Stimulated activated CD8-positive, alpha-beta memory T cell treated with anti-CD3 and anti-CD28 coated beads, Interleukin-12 subunit alpha, Interleukin-12 subunit beta, amount 100 ng/mL, for 24 hours (primary cell): ENCODE results near the gene BBIP1.

Experiments
- DNase-seq: peaks from one replicate; pipeline ENCODE4 v3.0.0-alpha.2; 2020; ENCODE audit errors: extremely low read depth

Gene BBIP1

DNA sequence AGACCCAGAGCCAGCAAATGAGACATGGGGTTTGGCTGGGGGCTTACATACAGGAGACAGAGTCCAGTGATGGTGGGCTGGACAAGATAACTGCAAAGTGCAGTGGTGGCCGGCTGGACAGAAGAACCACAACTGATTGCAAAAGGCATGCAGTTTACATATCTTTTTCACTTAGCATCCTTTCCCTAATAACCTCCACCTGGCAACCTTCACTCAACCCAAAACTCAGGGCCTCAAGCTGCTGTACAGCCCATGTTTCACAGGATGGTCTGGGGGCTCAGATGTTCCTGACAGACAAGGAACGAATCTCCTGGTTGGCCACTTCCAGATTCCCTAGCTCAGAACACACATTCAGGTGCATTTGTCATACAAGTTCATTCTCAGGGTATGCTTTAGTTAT lies 55.0 kb downstream of the BBIP1 start:
- DNase-seq: no peak

DNA sequence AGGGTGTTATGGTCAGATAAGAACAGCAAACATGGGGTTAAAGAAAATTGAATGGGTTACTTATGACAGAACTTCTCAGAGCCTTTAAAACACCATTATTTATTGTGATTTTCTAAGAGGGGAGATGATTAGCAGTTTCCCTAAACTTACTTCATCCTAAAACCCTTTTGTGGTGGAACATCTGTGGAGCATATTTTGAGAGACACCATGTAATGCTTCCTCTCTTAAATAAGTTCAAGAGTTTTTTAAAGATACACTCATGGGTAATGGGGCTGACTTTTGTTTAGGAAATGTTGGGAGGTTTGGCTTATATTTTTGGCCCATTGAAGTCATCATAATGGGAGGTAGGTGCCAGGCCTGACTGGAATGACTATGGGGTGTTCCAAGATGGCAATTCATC lies 55.6 kb downstream of the BBIP1 start:
- DNase-seq: no peak

DNA sequence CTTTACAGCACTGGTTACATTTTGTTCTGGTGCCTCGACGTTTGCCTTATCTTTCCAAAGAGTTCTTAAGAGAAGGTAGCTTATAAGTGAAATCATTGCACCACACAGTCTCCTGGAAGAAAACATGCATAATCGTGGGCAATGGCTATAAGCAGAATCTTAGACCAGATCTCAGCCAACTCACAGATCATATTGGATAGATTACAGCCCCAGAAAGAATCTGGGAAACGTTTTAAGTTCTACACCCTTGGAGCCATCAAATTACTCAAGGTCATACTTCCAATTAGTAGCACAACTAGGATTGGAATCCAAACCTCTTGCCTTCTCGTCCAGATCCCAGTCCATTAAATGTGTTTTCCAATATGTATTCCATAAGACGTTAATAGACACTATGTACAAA lies 56.0 kb downstream of the BBIP1 start:
- no peak for DNase-seq

DNA sequence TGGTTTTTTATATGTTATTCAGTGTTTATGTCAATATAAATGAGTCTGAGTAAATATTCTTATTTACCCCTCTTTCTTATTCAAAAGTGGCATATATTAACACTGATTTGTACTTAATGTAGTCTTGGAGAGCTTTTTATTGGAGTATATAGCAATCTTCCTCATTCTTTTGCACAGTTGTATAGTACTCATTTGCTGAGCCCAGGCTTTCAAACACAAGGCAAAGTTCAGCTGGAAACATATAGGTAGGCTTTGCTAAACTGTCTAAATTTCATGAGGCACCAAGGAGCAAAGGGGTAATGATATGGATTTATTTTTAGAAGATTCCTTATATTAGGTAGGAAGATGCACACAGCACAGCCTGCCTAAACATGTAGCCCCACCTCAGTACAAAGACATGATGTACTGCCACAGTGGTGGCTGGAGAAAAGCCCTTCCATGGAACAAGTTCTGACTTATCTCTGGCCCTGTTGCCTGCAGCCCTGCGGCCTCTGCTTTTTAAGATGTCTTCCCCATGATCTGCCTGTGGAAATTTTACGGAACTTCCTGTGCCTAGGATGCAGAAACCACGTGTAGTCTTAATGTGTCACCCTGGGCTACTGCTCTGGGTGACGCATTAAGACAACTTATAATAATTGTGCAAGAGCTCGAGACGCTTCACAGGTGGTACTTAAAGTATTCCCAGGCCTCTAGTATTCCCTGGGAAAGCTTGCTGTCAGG lies 56.9 kb downstream of the BBIP1 start:
- DNase-seq: no peak

DNA sequence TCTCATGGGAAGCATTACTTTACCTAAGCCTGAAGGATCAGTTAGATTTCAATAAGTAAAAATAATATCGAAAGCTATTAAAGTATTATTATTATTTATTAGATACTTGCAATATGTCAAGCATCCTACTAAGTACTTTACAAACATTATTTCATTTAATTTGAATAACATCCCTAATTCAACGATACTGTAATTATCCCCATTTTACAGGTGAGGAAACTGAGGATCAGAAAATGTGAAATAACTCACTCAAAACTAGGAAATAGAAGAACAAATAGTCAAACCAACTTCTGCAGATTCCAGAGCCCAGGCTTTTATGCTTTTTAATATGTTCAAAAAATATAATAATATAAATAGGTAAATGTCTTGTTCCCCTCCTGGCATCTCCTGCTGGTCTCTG lies 57.5 kb downstream of the BBIP1 start:
- no peak for DNase-seq

DNA sequence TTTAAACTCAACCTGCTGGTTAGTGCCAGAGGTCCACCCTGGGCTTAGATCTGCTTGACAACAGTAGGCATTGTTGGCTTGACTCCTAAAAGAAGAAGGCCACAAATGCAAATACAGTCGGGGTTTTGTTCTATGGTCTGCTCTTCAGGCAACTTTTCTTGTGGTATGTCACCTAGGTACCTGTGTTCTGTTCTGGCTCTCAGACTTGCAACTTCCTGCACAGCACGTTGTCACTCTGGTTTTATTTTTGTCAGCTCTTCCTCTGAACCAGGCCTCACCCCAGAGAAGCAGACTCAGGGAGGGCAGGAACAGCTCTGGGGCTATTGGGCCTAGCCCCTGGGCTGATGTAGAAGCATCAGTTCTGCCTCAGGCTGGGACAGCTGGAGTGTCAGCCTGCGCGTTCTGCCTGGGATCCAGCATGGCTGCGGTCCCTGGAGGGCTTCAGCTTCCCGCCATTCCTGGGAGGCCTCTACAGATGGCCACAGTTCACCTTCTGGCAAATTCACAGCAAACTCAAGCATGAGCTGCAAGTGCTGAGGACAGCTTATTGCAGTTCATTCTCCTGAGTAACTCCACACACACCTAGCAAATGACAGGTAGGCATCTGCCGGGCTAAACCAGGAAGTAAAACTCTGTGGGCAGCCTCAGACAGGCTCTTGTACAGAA lies 58.3 kb downstream of the BBIP1 start:
- no peak for DNase-seq

DNA sequence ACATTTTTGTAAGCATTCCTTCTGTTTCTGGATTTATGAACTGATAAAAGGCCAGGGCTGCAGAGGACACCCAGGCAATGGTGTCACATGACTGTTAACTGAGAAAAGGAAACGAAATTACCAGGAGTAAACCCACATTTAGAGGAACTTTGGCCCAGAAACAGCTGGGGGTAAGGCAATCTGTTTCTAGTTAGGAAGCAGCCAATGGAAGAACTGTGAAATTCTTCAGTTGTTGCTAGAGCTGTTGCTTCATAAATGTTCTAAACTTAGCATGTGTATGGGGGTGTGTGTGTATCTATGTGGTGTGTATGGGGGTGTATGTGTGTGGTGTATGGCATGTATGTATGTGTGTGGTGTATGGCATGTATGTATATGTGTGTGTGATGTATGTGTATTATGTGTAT lies 59.0 kb downstream of the BBIP1 start:
- DNase-seq: no peak

DNA sequence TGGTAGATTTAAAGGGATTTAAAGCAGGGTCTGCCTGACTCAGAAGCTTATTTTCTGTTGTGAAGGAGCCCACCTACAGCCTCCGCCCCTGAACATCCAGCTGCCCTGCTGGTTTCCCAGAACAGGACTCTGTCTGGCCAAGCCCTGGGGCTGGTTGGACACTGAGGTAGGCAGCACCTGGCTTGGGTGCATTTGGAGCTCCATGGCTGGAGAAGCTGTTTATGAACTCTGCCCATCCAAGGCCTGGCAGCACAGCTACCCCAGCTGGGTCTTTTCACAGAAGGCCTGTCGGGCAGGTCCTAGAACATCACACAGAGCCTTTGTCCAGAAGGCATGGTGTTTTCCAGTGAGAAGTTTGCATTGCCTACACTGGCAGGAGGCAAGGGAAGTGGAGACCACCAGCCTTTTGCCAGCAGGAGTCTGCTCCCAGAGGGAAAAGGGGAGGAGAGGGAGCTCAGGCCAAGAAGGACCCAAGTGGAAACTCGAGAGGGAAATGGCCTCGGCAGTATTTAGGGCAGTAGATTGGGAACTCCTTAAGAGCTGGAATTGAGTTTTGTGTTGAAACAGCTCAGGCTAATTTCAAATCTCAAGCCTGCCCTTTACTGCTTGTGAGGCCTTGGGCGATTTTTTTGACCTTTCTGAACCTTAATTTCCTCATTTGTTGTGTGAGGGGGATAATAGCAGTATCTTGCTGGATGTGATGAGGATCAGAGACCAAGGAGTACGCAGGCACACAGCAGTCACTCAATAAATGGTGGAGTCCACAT lies 59.6 kb downstream of the BBIP1 start:
- DNase-seq: no peak

DNA sequence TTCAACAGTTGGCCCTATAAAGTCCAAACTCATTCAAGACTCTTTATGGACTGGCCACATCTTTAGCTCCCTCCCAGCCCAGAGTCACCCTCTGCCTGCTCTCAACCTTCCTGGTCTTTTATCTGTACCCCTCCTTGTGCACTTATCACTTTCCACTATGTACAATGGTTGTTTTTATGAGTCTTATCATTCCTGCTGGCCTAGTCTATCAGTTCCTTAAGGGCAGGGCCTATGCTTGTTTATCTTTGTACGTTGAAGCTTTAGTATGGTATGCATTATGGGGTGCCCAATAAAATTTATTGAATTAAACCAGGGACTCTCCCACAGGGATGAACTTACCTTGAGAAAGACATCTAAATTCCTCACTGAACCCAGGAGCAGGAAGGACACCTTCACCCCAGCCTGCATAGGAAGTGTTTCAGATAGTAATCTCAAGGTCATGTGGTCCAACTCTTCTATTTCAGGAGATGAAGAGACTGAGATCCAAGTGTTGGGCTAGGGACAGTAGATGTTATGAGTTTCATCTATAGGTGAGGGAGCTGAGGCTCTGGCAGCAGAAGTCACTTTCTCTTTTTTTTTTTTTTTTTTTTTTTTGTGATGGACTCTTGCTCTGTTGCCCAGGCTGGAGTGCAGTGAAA lies 60.6 kb downstream of the BBIP1 start:
- DNase-seq: no peak

DNA sequence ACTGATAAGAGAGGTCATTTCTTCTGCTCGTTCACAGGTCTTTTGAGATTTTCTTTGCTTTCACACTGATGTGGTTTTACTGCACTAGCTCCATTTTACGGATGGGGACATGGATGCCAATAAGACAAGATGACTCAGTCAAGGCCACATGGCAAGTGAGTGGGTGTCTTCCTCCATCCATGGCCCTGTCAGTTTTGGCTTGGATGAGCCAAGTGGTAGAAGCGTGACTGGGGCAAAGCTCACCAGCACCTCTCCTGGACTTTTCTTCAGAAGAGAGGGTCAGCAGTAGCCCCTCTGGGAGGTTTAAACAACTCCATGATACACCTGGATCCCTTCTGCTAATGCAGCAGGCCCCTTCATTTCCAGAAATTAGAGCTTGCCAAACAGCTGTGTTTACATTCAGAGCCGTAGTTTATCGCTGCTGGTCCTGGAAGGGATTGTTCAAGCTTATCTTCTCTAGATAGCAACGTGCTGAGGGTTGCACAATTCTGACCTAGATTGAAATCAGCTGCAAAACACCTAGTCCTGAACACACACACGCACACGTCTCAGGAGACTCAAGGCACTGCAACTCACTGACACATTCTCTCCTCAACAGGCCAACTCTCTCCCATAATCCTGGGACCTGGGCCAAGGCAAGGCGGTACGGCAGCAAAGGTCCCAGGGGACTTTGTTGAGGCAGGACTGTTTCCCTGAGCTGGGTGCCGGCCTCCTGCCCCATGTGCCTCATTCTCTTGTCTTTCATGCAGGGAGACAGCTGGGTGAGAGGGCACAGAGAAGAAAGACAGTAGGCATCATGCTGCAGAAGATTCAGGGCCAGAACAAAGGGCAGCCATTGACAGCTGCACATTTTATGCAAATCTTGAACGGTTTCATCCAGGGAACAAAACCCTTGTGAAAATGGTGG lies 61.5 kb downstream of the BBIP1 start:
- DNase-seq: no peak

DNA sequence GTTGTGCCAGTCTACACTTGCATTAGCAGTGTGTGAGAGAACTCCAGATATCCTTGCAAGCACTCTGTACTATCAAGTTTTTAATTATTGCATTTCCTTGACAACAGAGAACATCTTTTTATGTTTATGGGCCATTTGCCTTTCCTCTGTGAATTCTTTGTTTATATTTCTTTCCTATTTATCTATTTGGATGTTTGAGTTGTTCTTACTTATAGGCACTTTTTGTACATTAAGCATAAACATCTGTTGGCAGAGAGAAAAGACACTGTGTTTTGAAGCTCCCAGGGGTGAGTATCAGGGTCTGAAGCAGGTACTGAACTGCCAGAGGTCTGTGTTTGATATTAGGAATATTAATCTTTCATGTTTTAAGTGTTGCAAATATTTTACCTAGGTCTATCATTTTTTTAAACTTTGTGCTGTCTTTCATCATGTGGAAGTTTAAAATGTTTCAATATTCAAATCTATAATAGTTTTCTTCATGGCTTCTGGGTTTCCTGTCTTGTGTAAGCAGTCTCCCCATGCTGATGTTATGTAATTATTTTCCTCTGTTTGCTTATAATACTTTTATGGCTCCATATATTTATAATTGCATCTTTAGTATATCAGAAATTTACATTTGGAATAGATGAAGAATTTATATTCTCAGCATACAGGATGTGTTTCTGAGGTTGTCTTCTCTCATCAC lies 64.9 kb downstream of the BBIP1 start:
- no peak for DNase-seq

DNA sequence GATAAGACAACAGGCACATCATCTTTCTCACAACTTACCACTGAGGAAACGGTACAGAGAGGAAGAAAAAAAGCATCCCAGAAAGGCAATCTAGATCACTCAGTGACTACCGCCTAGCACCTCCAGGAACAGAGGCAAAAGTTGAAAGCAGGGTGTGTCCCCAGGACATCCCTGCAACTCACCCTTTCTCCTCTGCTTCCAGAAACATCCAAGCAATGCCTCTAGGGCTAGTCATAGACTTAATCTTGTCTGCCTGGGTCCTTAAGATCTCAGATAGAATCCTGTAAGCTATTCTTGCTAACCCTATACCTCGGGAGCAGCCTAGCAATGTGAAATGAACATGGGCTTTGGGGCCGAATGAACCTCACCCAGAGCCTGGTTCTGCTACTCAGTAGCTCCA lies 66.0 kb downstream of the BBIP1 start:
- DNase-seq: no peak

DNA sequence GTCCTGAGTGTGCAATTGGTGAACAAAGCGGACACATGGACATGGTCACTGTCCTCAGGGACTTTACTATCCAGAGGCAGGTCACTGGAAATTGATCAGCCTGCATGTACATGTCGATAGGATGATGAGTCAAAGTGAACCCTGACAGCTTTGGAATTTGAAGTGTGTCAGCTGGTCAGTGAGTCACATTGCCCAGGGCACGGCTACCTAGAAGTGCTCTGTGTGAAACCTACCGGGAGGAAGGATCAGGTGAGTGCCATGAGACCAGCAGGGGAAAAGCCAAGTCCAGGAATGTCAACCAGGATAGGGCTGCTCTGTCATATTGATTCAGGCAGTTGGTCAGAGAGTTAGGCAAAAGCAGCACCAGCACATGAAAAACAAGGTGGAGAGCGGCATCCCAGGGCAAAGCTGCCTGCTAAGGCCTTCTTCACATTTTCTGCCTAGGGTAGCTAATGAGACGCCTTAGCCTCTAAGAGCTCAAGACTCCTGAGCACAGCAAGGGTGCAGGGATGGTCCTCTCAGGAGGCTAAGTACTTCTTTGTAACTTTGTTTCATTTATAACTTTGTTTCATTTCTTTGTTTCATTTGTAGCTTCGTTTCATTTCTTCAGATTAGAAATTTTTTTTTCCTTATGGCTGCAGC lies 66.6 kb downstream of the BBIP1 start:
- DNase-seq: no peak

DNA sequence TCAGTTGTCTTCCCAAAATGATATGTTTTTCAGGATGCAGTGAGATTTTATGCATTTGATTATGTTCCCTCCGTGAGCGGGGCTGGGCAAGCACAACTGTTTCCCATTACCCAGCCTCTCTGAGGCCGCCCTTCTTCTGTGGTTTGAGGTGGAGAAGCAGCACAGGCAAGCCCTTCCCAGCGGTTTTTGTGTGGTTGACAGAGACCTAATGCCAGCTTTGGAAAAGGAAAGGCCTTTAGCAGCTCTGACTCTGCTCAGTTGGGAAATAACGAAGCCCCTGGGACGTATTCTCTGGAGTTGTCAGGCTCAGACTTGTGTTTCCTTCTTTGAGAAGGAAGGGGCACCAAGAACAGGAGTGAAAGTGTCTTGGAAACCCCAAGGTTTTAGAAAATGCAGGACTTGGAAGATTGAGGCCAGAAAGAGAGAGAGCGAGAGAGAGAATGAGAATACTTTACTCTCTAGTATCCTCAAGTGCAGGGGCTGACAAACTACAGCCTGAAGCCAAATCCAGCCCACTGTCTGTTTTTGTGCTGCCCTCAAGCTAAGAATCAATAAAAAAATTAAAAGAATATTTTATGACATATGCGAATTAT lies 67.9 kb downstream of the BBIP1 start:
- no peak for DNase-seq

DNA sequence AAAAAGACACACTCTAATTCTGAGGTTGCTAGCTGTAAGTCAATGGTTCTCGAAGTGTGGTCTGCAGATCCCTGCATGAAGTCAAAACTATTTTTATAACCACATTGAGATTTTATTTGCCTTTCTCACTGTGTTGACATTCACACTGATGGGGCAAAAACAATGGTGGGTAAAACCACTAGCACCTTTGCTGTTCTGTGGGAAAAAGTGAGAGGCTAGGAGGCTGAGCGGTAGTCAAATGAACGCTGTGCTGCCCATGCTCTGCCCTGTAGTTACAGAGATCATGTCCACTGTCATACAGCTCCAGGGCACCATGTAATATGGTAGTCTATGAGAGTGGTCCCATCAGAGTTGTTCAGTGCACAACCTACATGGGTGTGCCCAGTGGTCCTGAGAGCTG lies 68.9 kb downstream of the BBIP1 start:
- no peak for DNase-seq
